AG08396 (cell line): ENCODE measurements around the gene YBEY.
"Not testable (repeated sequence)": the region's sequence is repeated elsewhere in the genome, so short reads cannot be mapped to it uniquely, and the experiment has no call there.

Experiments
- DNase-seq: peaks from one replicate; pipeline ENCODE4 v3.0.0; 2012; ENCODE audit warnings: low spot score, mixed read lengths

Gene YBEY

GRCh38 chr21:46304437-46304836 lies 18.3 kb downstream of the YBEY start:
- DNase-seq: no peak

GRCh38 chr21:46304955-46305354 lies 18.8 kb downstream of the YBEY start:
- DNase-seq: no peak

GRCh38 chr21:46307625-46308024 lies 21.5 kb downstream of the YBEY start:
- DNase-seq: peak; percentile 61

- DNase-seq: no peak
Measured at GRCh38 chr21:46308431-46308830, 22.3 kb downstream of the YBEY start.

GRCh38 chr21:46310260-46310659 lies 24.1 kb downstream of the YBEY start:
- not testable (repeated sequence) for DNase-seq

GRCh38 chr21:46311568-46311967 lies 25.4 kb downstream of the YBEY start:
- DNase-seq: no peak

- no peak for DNase-seq
Measured at GRCh38 chr21:46312949-46313348, 26.8 kb downstream of the YBEY start.

- DNase-seq: no peak
Measured at GRCh38 chr21:46314441-46315020, 28.4 kb downstream of the YBEY start.

GRCh38 chr21:46316708-46317324 lies 30.7 kb downstream of the YBEY start:
- no peak for DNase-seq

GRCh38 chr21:46317710-46318463 lies 31.7 kb downstream of the YBEY start:
- no peak for DNase-seq

- no peak for DNase-seq
Measured at GRCh38 chr21:46318464-46318845, 32.3 kb downstream of the YBEY start.

GRCh38 chr21:46319186-46319585 lies 33.0 kb downstream of the YBEY start:
- DNase-seq: no peak

- DNase-seq: no peak
Measured at GRCh38 chr21:46320331-46320801, 34.2 kb downstream of the YBEY start.

GRCh38 chr21:46322351-46323226 lies 36.4 kb downstream of the YBEY start:
- DNase-seq: peak; percentile 54

GRCh38 chr21:46323227-46323709 lies 37.1 kb downstream of the YBEY start:
- no peak for DNase-seq

GRCh38 chr21:46323710-46324389 lies 37.7 kb downstream of the YBEY start, which contains the start of the genes C21orf58 and PCNT:
TSS of gene C21orf58 (minus strand) at chr21:46323870. CDS start at chr21:46322738, 1,132 bp downstream.
TSS of gene PCNT (plus strand) at chr21:46324156. CDS start at chr21:46324229, 73 bp downstream.
- DNase-seq: peak; percentile 100

- DNase-seq: peak; percentile 98
Measured at GRCh38 chr21:46324390-46325072, 38.4 kb downstream of the YBEY start.

- DNase-seq: peak; percentile 63
Measured at GRCh38 chr21:46325073-46325912, 39.2 kb downstream of the YBEY start.

- no peak for DNase-seq
Measured at GRCh38 chr21:46326110-46326703, 40.1 kb downstream of the YBEY start.
